Epithelial cell of proximal tubule (primary cell): Measurements from ENCODE around the gene CLRN3. TPM values are rescaled to one million over a fixed set of nuclear protein-coding genes. Genes with fewer than 3 reads are reported as not detected.
A peak's percentile ranks its signal among the peaks of the same experiment; 100 is the strongest.

ENCODE experiments used
- DNase-seq: peaks from one replicate; pipeline ENCODE4 v3.0.0-alpha.2; 2011; ENCODE audit warnings: low read depth
- H3K4me3 ChIP-seq: 2 replicates; pipeline ENCODE4 v1.5.1; 2011; ENCODE audit warnings: low read depth, mild to moderate bottlenecking, low read length
- CTCF ChIP-seq: conservative IDR thresholded peaks from 2 replicates; pipeline ENCODE4 v1.5.1; 2012; ENCODE audit warnings: low read depth, mild to moderate bottlenecking, low read length
- total RNA-seq: library from RNA; depleted of rRNA; stranded (reverse); fragments of >200 nt; gene quantifications from 2 replicates; pipeline ENCODE4 v1.2.3, GENCODE V29; 2015

The CLRN3 gene
- total RNA-seq, 1 donor from 2014 or later, result not detected

- no peak for TF ChIP-seq CTCF
- DNase-seq, result no peak
- H3K4me3 ChIP-seq, result no peak overlapping the region
Observed at GRCh38 chr10:127923646-127924045, 30.9 kb upstream of the CLRN3 start.

- no peak for TF ChIP-seq CTCF
- H3K4me3 ChIP-seq, result no peak overlapping the region
- DNase-seq, result peak; percentile 88
Observed at GRCh38 chr10:127922675-127923366, 30.1 kb upstream of the CLRN3 start.

- no peak overlapping the region for H3K4me3 ChIP-seq
- no peak for TF ChIP-seq CTCF
- no peak for DNase-seq
Observed at GRCh38 chr10:127922206-127922605, 29.5 kb upstream of the CLRN3 start.

GRCh38 chr10:127921753-127922145 is 29.0 kb upstream of the CLRN3 start:
- TF ChIP-seq CTCF, result no peak
- DNase-seq, result no peak

GRCh38 chr10:127921075-127921752 is 28.5 kb upstream of the CLRN3 start:
- no peak for TF ChIP-seq CTCF
- no peak for DNase-seq
- no peak overlapping the region for H3K4me3 ChIP-seq

More at GRCh38 chr10:127921753-127922145, 29.0 kb upstream of the CLRN3 start:
- H3K4me3 ChIP-seq, result no peak overlapping the region

- TF ChIP-seq CTCF, result no peak
- H3K4me3 ChIP-seq, result no peak overlapping the region
- no peak for DNase-seq
Observed at GRCh38 chr10:127920306-127921074, 27.7 kb upstream of the CLRN3 start.
